HepG2 (cell line): Measurements from ENCODE around the gene SIRT7. TPM values are rescaled to one million over a fixed set of nuclear protein-coding genes. Genes with fewer than 3 reads are reported as not detected.
A peak's percentile ranks its signal among the peaks of the same experiment; 100 is the strongest.

ENCODE experiments used
- ARHGAP35 ChIP-seq: sonication (generic); formaldehyde crosslinking; IDR thresholded peaks from 2 replicates; pipeline ENCODE4 v1.9.0; 2022; ENCODE audit warnings: mild to moderate bottlenecking, inconsistent platforms, moderate library complexity, missing genetic modification reagents, borderline replicate concordance
- ARNTL ChIP-seq: sonication (generic); formaldehyde crosslinking; IDR thresholded peaks from 2 replicates; pipeline ENCODE4 v1.4.0; 2020; ENCODE audit warnings: mild to moderate bottlenecking, missing genetic modification reagents
- FOXA3 ChIP-seq: IDR thresholded peaks from 2 replicates; pipeline ENCODE4 v1.6.1; 2016; ENCODE audit warnings: missing genetic modification reagents, missing compliant biosample characterization
- FOXC1 ChIP-seq: sonication (generic); formaldehyde crosslinking; IDR thresholded peaks from 2 replicates; pipeline ENCODE4 v1.8.0; 2022; ENCODE audit warnings: mild to moderate bottlenecking, missing genetic modification reagents, borderline replicate concordance
- HNF4A ChIP-seq: sonication (generic); formaldehyde crosslinking; IDR thresholded peaks from 2 replicates; pipeline ENCODE4 v1.4.0; 2020; ENCODE audit warnings: missing genetic modification reagents
- KAT7 ChIP-seq: IDR thresholded peaks from 2 replicates; pipeline ENCODE4 v1.6.1; 2018; ENCODE audit warnings: borderline replicate concordance, missing compliant biosample characterization
- NFATC3 ChIP-seq: sonication (generic); formaldehyde crosslinking; IDR thresholded peaks from 2 replicates; pipeline ENCODE4 v1.5.1; 2020; ENCODE audit warnings: mild to moderate bottlenecking, missing genetic modification reagents
- PBX2 ChIP-seq: IDR thresholded peaks from 2 replicates; pipeline ENCODE4 v1.6.1; 2016; ENCODE audit warnings: control low read depth
- PCBP2 ChIP-seq: fragments of 200-400 bp; formaldehyde crosslinking; optimal IDR thresholded peaks from 2 replicates; pipeline ENCODE3; 2018; ENCODE audit warnings: low read length, low read depth; ENCODE audit not compliant: poor library complexity, severe bottlenecking
- POLR2G ChIP-seq: fragments of 200-400 bp; formaldehyde crosslinking; IDR thresholded peaks from 2 replicates; pipeline ENCODE4 v1.6.1; 2018; ENCODE audit warnings: mild to moderate bottlenecking, low read depth, low read length, moderate library complexity
- PRMT3 ChIP-seq: sonication (generic); formaldehyde crosslinking; IDR thresholded peaks from 2 replicates; pipeline ENCODE4 v1.8.1; 2022; ENCODE audit warnings: low read depth, mild to moderate bottlenecking, moderate library complexity, missing genetic modification reagents, borderline replicate concordance
- SMARCC2 ChIP-seq: fragments of 450-650 bp; IDR thresholded peaks from 2 replicates; pipeline ENCODE4 v1.6.1; 2017; ENCODE audit warnings: antibody characterized with exemption, mild to moderate bottlenecking
- SP140L ChIP-seq: sonication (generic); formaldehyde crosslinking; IDR thresholded peaks from 2 replicates; pipeline ENCODE4 v1.4.0; 2020; ENCODE audit warnings: missing genetic modification reagents, borderline replicate concordance
- SP5 ChIP-seq: IDR thresholded peaks from 2 replicates; pipeline ENCODE4 v1.6.1; 2016; ENCODE audit warnings: low read depth, borderline replicate concordance
- SRSF9 ChIP-seq: fragments of 200-400 bp; formaldehyde crosslinking; IDR thresholded peaks from 2 replicates; pipeline ENCODE4 v1.6.1; 2018; ENCODE audit warnings: borderline replicate concordance, mild to moderate bottlenecking, low read depth, low read length; ENCODE audit not compliant: insufficient read depth, poor library complexity, severe bottlenecking
- ZFY ChIP-seq: sonication (generic); formaldehyde crosslinking; IDR thresholded peaks from 2 replicates; pipeline ENCODE4 v1.4.0; 2020; ENCODE audit warnings: missing genetic modification reagents
- ZNF17 ChIP-seq: sonication (generic); formaldehyde crosslinking; IDR thresholded peaks from 2 replicates; pipeline ENCODE4 v1.5.0; 2020; ENCODE audit warnings: mild to moderate bottlenecking, missing genetic modification reagents
- ZNF276 ChIP-seq: sonication (generic); formaldehyde crosslinking; IDR thresholded peaks from 2 replicates; pipeline ENCODE4 v1.4.0; 2020; ENCODE audit warnings: mild to moderate bottlenecking, low read depth, missing genetic modification reagents
- ZNF292 ChIP-seq: sonication (generic); formaldehyde crosslinking; IDR thresholded peaks from 2 replicates; pipeline ENCODE4 v1.8.1; 2022; ENCODE audit warnings: mild to moderate bottlenecking, low read depth, missing genetic modification reagents, borderline replicate concordance
- ZNF33B ChIP-seq: sonication (generic); formaldehyde crosslinking; IDR thresholded peaks from 2 replicates; pipeline ENCODE4 v1.5.1; 2020; ENCODE audit warnings: mild to moderate bottlenecking, missing genetic modification reagents
- ZNF609 ChIP-seq: sonication (generic); formaldehyde crosslinking; IDR thresholded peaks from 2 replicates; pipeline ENCODE4 v1.4.0; 2020; ENCODE audit warnings: mild to moderate bottlenecking, missing genetic modification reagents, borderline replicate concordance
- ZNF883 ChIP-seq: sonication (generic); formaldehyde crosslinking; IDR thresholded peaks from 2 replicates; pipeline ENCODE4 v1.5.1; 2020; ENCODE audit warnings: mild to moderate bottlenecking, missing genetic modification reagents; ENCODE audit errors: not compliant biosample characterization
- polyA plus RNA-seq, 8 experiments: library from polyadenylated mRNA; depleted of rRNA in 3 of 8; stranded (reverse) in 7 of 8; unstranded in 1 of 8; fragments of >200 nt; fragmentation: Illumina TruSeq in 4 of 8; extraction: Trizol in 4 of 8; gene quantifications; 2 replicates each; pipeline versions ENCODE4 v1.2.1 to v1.2.3, GENCODE V29; 2011 to 2016; ENCODE audit warnings: low read depth in 4 of 8, missing spikeins in 1 of 8, mixed read lengths in 1 of 8; ENCODE audit not compliant: insufficient read depth in 1 of 8
- total RNA-seq, 5 experiments: library from RNA; depleted of rRNA; stranded (reverse); fragments of >200 nt; fragmentation: Illumina TruSeq; extraction: Trizol; gene quantifications; 2 replicates each; pipeline ENCODE4 v1.2.3, GENCODE V29; 2016; ENCODE audit warnings: low read depth in 1 of 5

Gene SIRT7
- total and polyA plus RNA-seq, 2 of the 13 experiments (the other 11 are each of a cell fraction or from before 2014, with no cell fraction given) = 8.3 to 24.8 TPM

GRCh38 chr17:81902653-81903414, 15.1 kb downstream of the SIRT7 start (continued):
- TF ChIP-seq FOXC1 (CRISPR knock-in tag) (no peak), PRMT3 (CRISPR knock-in tag) (no peak), NFATC3 (CRISPR knock-in tag) (0 out of 2 replicates have a peak, but pooled peaks have one; percentile 43), HNF4A (CRISPR knock-in tag) (peak; percentile 3; the same call in 1 of the 2 replicates), POLR2G (peak; percentile 73), PBX2 (CRISPR knock-in tag) (no peak), SRSF9 (no peak), ZNF33B (CRISPR knock-in tag) (peak; percentile 47; the same call in 1 of the 2 replicates), SMARCC2 (no peak), SP5 (CRISPR knock-in tag) (no peak), ZNF276 (CRISPR knock-in tag) (no peak), PCBP2 (no peak), ARNTL (CRISPR knock-in tag) (peak; percentile 15; the same call in 1 of the 2 replicates), ZNF883 (peak; percentile 54), ZFY (CRISPR knock-in tag) (peak; percentile 14; the same call in 1 of the 2 replicates), ZNF292 (no peak; the same call in 1 of the 2 replicates), ZNF609 (CRISPR knock-in tag) (0 out of 2 replicates have a peak, but pooled peaks have one; percentile 6), KAT7 (no peak), FOXA3 (CRISPR knock-in tag) (no peak), ARHGAP35 (CRISPR knock-in tag) (no peak), ZNF17 (CRISPR knock-in tag) (no peak), SP140L (CRISPR knock-in tag) (no peak)
